ENCODE data around the gene C11orf21.
"Not testable (repeated sequence)": the region's sequence is repeated elsewhere in the genome, so short reads cannot be mapped to it uniquely, and the experiment has no call there.

Gene C11orf21

DNA sequence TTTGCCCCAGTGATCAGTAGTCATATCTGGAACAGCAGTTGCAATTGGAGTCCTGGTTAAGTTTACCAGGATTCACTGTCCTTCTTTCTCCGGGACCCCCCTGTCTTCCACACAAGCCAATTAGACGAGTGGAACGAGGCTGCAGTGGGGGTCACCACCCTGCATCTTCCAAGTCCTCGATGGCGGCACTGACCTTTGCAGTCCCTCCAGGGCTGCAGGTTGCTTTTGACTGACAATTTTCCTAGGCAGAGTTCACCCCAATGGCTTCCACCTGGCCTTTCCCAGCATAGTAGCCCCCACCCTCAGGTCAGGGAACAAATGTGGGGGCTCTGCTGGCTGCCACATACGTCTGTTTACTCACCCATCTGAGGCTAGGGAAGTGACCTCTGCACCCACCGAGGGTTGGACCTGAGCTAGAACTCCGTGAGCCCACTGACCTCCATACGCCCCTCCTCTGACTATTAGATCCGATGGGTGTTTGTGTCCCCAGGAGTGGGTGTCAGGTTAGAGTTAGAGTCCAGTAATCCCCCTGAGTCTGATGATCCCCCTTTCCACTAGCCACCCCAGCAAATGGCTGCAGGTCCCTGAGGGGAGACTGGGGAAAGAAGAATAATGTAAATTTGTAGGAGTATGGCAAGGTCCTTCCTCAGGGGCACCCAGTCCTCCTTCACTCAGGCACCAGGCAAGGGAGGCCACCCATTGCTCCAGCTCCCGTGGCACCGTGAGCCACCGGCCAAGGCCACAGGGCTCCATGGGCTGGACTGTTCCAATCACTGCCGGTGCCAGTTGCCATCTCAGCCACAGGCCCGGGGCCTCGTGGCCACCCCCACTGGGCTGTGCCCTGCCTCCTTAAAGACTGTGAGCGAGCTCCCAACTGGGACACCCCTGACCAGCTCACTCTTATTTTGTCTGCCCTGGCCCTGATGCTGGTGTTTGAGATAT lies 5.5 kb downstream of the C11orf21 start:
- no peak for DNase-seq

GRCh38 chr11:2294926-2295290 lies 6.8 kb downstream of the C11orf21 start:
- DNase-seq, result no peak

- DNase-seq, result no peak
Measured at GRCh38 chr11:2293984-2294925, 7.5 kb downstream of the C11orf21 start.

GRCh38 chr11:2293531-2293971 lies 8.2 kb downstream of the C11orf21 start:
- no peak for DNase-seq

DNA sequence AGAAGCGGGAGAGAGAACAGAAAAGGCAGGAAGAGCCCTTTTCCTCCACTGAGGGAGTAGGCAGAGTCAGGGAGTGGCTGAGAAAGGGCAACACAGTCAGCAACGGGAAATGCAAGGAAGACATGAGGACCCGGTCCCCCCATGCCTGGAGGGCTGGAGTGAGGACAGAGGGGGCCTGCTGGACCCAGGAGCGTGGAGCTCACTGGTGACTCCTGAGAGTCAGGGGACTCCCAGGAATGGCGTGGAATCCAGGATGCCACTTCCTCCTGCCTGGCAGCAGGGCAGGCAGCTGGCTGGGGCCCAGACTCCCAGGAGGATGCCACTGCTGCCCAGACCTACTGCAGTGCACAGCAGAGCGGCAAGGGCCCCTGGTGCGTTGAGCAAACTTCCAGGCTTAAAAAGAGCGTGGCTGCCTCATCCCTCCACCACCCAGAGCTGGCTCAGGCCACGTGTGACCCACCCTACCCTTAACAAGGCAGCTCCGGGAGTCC lies 11.3 kb downstream of the C11orf21 start:
- DNase-seq, result no peak

- no peak for DNase-seq
Measured at GRCh38 chr11:2289859-2290258, 11.9 kb downstream of the C11orf21 start.

GRCh38 chr11:2289350-2289749 lies 12.4 kb downstream of the C11orf21 start:
- no peak for DNase-seq

- DNase-seq, result no peak
Measured at GRCh38 chr11:2287091-2287490, 14.6 kb downstream of the C11orf21 start.

GRCh38 chr11:2286350-2286749 lies 15.4 kb downstream of the C11orf21 start:
- not testable (repeated sequence) for DNase-seq

GRCh38 chr11:2280208-2280607 lies 21.5 kb downstream of the C11orf21 start:
- DNase-seq, result no peak

DNA sequence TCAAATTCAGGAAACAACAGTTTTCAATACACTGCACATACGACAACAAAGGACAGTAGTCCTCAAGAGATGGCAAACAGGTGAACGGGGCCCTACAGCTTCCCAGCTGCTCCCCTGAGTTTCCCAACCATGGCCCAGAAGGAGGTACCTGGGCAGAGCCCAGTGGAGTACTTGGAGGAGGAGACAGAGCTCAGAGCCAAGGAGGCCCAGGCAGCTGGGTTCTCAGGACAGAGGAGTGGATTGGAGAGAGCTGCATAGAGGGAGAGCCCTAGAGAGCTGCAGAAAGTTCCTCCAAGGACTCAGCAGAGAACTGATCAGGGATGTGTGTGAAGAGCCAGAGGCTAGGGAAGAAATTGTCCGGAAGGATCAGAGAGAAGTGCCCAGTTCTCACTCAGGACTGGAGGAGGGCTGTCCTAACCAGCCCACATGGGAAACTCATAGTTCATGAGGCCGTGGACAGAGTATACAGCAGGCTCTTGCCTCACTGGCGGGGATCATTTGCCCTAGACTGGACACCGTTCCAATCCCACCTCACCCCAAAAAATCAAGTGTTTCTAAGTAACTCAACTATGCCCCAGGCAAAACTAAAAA lies 23.7 kb downstream of the C11orf21 start:
- no peak for DNase-seq

GRCh38 chr11:2277008-2277346 lies 24.7 kb downstream of the C11orf21 start:
- no peak for DNase-seq

GRCh38 chr11:2276280-2277007 lies 25.3 kb downstream of the C11orf21 start:
- no peak for DNase-seq

GRCh38 chr11:2275334-2276279 lies 26.1 kb downstream of the C11orf21 start:
- DNase-seq, result no peak

GRCh38 chr11:2273771-2274170 lies 27.9 kb downstream of the C11orf21 start:
- DNase-seq, result no peak

- DNase-seq, result no peak
Measured at GRCh38 chr11:2273311-2273710, 28.4 kb downstream of the C11orf21 start.

GRCh38 chr11:2272946-2273280 lies 28.8 kb downstream of the C11orf21 start:
- DNase-seq, result no peak

DNA sequence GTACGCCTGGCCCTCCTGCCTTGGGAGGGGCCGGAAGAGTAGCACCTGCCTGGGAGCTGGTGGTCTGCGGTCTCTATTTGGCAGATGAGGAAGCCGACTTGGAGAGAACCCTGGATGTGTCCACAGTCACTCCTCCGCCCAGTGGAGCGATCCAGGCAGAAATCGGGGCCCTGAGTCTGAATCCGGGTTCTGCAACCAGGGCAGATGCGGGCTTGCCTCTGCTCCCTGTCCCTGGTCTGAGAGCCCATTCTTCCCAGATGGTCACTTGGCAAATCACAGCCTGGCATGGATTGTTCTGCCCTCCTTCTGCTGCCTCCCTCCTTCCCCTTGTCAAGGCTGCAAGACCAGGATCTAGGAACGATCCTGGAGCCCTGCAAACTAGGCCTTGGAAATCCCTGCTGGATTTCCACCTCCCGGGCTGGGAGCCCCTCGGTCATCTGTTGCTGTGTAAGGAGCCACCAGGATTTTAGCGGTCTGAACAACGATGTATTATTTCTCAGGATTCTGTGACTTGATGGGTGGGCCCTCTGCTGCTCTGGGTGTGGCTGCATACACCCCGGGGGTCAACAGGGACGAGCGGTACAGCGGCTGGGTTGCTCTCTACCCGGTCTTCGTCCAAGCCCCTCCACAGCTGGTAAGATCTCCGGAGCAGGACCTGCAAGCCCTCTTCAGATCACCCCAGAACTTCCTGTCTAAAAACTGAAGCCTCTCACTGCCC lies 29.3 kb downstream of the C11orf21 start:
- no peak for DNase-seq

- DNase-seq, result no peak
Measured at GRCh38 chr11:2271327-2272227, 30.1 kb downstream of the C11orf21 start.

- DNase-seq, result peak; percentile 34
Measured at GRCh38 chr11:2271077-2271326, 30.7 kb downstream of the C11orf21 start.

Data from DMS153 (cell line).